ENCODE results near the gene PPM1J. TPM values are rescaled to one million over a fixed set of nuclear protein-coding genes. Genes with fewer than 3 reads are reported as not detected.

Gene PPM1J
- polyA plus RNA-seq, 3 donors = 0.28 to 0.75 (median 0.69) TPM

DNA sequence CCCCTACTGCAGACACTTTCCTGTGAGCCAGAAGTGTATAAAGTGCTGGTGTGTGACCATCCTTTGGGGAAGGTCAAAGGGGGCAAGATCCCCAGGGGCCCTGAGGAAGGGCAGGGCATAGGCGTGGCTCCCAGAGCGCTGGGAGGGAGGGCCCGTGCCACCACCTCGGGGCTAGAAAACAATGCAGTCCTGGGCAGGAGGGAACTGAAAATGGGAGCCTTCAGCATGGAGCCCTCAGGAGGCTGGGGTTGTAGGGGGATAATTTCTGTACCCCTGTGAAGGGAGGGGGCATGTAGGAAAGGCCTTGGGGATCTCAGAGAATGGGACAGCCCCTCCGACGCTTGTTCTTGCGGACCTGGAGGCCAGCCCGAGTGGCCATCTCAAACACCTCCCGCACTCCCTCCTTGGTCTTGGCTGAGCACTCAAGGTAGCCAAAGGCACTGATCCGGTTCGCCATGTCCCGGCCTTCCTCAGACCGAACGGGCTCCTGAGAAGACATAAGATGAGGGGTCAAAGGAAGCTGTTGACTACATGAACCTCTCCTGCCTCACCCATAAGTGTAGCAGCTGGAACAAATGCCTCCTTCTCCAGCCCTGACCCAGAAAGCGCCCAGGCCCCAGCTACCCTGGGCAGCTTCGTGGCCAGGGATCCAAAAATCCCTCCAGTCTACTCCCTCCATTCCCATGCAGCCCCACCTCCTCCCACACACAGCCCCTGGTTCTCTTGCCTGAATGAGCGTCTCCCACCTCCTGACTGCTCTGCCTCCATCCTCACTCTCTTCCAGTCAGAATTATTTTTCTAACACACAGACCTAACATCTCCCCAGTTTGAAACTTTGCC lies 13.7 kb downstream of the PPM1J start:
- WGBS (ENCODE audit: insufficient coverage) = 71% methylated on average over 12 of the region's 17 CpGs
- Histone ChIP-seq H4K20me1 (ENCODE audit: insufficient read depth, low read length) (no peaks in the 10 kb centered on the region), H3K79me2 (ENCODE audit: insufficient read depth, low read length) (no peaks in the 10 kb centered on the region), H3K27ac (ENCODE audit: low read depth in 1 of 2, low read length in 2 of 2) (peak overlapping the region; percentile 49 to 67), H3K4me1 (ENCODE audit: control insufficient read depth in 1 of 2, insufficient read depth in 2 of 2, low read length in 2 of 2) (peaks cover 50 to 54% of the 10 kb centered on the region in 2 donors), H3K9ac (ENCODE audit: insufficient read depth, low read length, poor library complexity, severe bottlenecking) (no peak overlapping the region), H3K4me2 (replicated peaks; ENCODE audit: extremely low read depth, low read length, poor library complexity, severe bottlenecking) (peak overlapping the region; percentile 60), H3K4me3 (replicated peaks in 1 of 3; ENCODE audit: low read depth in 2 of 3, low read length in 3 of 3) (peak overlapping the region in 1 of 3 experiments; percentile 34), H3K27me3 (ENCODE audit: control insufficient read depth in 2 of 2, insufficient read depth in 2 of 2, low read length in 2 of 2) (peaks cover 0 to 16% of the 10 kb centered on the region in 2 donors), H3K9me3 (replicated peaks in 1 of 2; ENCODE audit: control insufficient read depth in 1 of 2, insufficient read depth in 1 of 2, low read length in 2 of 2) (no peaks in the 10 kb centered on the region), H3K36me3 (replicated peaks in 1 of 2; ENCODE audit: control insufficient read depth in 1 of 2, insufficient read depth in 2 of 2, low read length in 2 of 2) (peaks cover 0 to 19% of the 10 kb centered on the region in 2 donors), H2AFZ (ENCODE audit: insufficient read depth, low read depth, low read length, poor library complexity, severe bottlenecking) (peak overlapping the region; percentile 38)
- intact Hi-C loops (cut with micrococcal nuclease) = loop anchor here (5.0 to 10.0 kb wide), 3 partner anchors 197 to 343 kb away; partner anchors contain the start of gene WNT2B (in 1 of the 2)
- no peak for DNase-seq
- peak overlapping the region; percentile 37 to 57 for H3K4me3 Mint-ChIP-seq
- H3K27ac Mint-ChIP-seq = peak overlapping the region; percentile 68 to 95 (median 83)
- peaks cover 12 to 31% of the 10 kb centered on the region in 2 donors for H3K36me3 Mint-ChIP-seq
- H3K4me1 Mint-ChIP-seq = peaks cover 61% of the 10 kb centered on the region
- H3K9me3 Mint-ChIP-seq = peaks cover 0 to 2% (median 0%) of the 10 kb centered on the region in 7 donors
- H3K27me3 Mint-ChIP-seq (ENCODE audit: low read depth in 3 of 3) = peaks cover 6 to 27% (median 16%) of the 10 kb centered on the region in 3 donors
- TF ChIP-seq, protein P1, sequence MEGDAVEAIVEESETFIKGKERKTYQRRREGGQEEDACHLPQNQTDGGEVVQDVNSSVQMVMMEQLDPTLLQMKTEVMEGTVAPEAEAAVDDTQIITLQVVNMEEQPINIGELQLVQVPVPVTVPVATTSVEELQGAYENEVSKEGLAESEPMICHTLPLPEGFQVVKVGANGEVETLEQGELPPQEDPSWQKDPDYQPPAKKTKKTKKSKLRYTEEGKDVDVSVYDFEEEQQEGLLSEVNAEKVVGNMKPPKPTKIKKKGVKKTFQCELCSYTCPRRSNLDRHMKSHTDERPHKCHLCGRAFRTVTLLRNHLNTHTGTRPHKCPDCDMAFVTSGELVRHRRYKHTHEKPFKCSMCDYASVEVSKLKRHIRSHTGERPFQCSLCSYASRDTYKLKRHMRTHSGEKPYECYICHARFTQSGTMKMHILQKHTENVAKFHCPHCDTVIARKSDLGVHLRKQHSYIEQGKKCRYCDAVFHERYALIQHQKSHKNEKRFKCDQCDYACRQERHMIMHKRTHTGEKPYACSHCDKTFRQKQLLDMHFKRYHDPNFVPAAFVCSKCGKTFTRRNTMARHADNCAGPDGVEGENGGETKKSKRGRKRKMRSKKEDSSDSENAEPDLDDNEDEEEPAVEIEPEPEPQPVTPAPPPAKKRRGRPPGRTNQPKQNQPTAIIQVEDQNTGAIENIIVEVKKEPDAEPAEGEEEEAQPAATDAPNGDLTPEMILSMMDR (IDR thresholded peaks at IDR 0.05) = no peak

DNA sequence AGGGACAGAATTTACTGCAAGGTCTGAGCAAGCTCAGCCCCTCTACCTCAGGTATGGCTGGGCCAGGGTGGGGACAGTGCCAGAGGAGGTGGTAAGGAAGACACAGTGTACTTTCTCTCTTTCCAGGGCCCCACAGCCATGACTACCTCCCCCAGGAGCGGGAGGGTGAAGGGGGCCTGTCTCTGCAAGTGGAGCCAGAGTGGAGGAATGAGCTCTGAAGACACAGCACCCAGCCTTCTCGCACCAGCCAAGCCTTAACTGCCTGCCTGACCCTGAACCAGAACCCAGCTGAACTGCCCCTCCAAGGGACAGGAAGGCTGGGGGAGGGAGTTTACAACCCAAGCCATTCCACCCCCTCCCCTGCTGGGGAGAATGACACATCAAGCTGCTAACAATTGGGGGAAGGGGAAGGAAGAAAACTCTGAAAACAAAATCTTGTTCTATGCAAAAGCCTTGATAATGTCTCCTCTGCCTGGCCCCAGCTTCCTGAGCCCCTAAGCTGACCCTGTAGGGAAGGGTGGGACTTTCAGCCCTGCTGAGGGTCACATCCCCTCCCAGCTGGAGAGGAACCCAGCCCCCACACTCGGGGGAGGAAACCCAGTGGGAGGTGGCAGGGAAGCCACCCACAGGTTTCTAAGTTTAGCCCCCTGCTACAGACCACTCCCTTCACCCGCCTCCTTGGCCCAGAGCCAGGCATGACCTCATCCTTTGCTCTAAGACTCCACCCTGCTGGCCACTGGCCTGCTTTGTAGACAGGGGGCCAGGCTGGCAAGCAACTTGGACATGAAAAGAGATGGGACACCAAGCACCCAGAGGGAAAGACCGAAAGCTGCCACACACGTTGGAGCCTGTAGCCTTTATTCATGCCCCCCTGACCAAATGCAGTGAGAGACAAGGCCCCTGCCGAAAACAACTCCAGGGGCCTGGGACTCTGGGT lies 14.6 kb downstream of the PPM1J start:
- H4K20me1 ChIP-seq (ENCODE audit: insufficient read depth, low read length) = no peaks in the 10 kb centered on the region
- Mint-ChIP-seq H3K27ac (peak overlapping the region; percentile 68 to 95 (median 83)), H3K9me3 (peaks cover 0 to 2% (median 0%) of the 10 kb centered on the region in 7 donors), H3K4me3 (peak overlapping the region; percentile 37 to 57), H3K36me3 (peaks cover 12 to 30% of the 10 kb centered on the region in 2 donors), H3K4me1 (peaks cover 53% of the 10 kb centered on the region), H3K27me3 (ENCODE audit: low read depth in 3 of 3) (peaks cover under 1 to 18% (median 10%) of the 10 kb centered on the region in 3 donors)
- WGBS (ENCODE audit: insufficient coverage) = 50% methylated on average over 2 of the region's 7 CpGs
- no peaks in the 10 kb centered on the region for H3K9me3 ChIP-seq (replicated peaks in 1 of 2; ENCODE audit: control insufficient read depth in 1 of 2, insufficient read depth in 1 of 2, low read length in 2 of 2)
- H3K79me2 ChIP-seq (ENCODE audit: insufficient read depth, low read length) = no peaks in the 10 kb centered on the region
- peak overlapping the region; percentile 49 to 67 for H3K27ac ChIP-seq (ENCODE audit: low read depth in 1 of 2, low read length in 2 of 2)
- peak overlapping the region; percentile 38 for H2AFZ ChIP-seq (ENCODE audit: insufficient read depth, low read depth, low read length, poor library complexity, severe bottlenecking)
- H3K4me3 ChIP-seq (replicated peaks in 1 of 3; ENCODE audit: low read depth in 2 of 3, low read length in 3 of 3) = peak overlapping the region in 1 of 3 experiments; percentile 34
- intact Hi-C loops (cut with micrococcal nuclease) = loop anchor here (5.0 to 10.0 kb wide), 3 partner anchors 196 to 344 kb away; partner anchors contain the start of gene WNT2B (in 1 of the 2)
- H3K4me2 ChIP-seq (replicated peaks; ENCODE audit: extremely low read depth, low read length, poor library complexity, severe bottlenecking) = peak overlapping the region; percentile 60
- H3K27me3 ChIP-seq (ENCODE audit: control insufficient read depth in 2 of 2, insufficient read depth in 2 of 2, low read length in 2 of 2) = peaks cover 0 to 8% of the 10 kb centered on the region in 2 donors
- no peak overlapping the region for H3K9ac ChIP-seq (ENCODE audit: insufficient read depth, low read length, poor library complexity, severe bottlenecking)
- TF ChIP-seq, protein P1 (IDR thresholded peaks at IDR 0.05) = no peak
- peak; percentile 67 to 77 (median 72) for DNase-seq
- peaks cover 43 to 45% of the 10 kb centered on the region in 2 donors for H3K4me1 ChIP-seq (ENCODE audit: control insufficient read depth in 1 of 2, insufficient read depth in 2 of 2, low read length in 2 of 2)
- H3K36me3 ChIP-seq (replicated peaks in 1 of 2; ENCODE audit: control insufficient read depth in 1 of 2, insufficient read depth in 2 of 2, low read length in 2 of 2) = peaks cover 0 to 22% of the 10 kb centered on the region in 2 donors
